A549 (cell line): Measurements from ENCODE around the gene CABP1. TPM values are rescaled to one million over a fixed set of nuclear protein-coding genes. Genes with fewer than 3 reads are reported as not detected.
A peak's percentile ranks its signal among the peaks of the same experiment; 100 is the strongest.

ENCODE experiments used
- ATAC-seq, 2 experiments: fragments of 200-7000 bp in 1 of 2; fragments of >200 bp in 1 of 2; cut with Nextera tagmentation in 1 of 2; cut with Tn5 transposase in 1 of 2; 3 replicates each; pipeline versions ENCODE4 v1.8.0 to v1.9.1; 2018 to 2020; ENCODE audit warnings: mild to moderate bottlenecking in 1 of 2, moderate library complexity in 1 of 2
- CTCF ChIA-PET: fragments of 300-600 bp; sonication (Branson Sonifier 250); formaldehyde crosslinking; extraction: SDS; loops from one replicate; lab custom pipeline; 2021; ENCODE audit warnings: antibody characterized with exemption, inconsistent platforms; lab: Yijun Ruan, JAX
- POLR2A ChIA-PET: fragments of 350-600 bp; formaldehyde crosslinking; extraction: SDS; loops from one replicate; lab custom pipeline; 2021; ENCODE audit warnings: antibody characterized with exemption, inconsistent platforms; lab: Yijun Ruan, JAX
- DNase-seq, 2 experiments: peaks; one replicate each; pipeline versions ENCODE4 v3.0.0 to v3.0.0-alpha.2; 2011 to 2016; ENCODE audit warnings: low read depth in 1 of 2, low spot score in 1 of 2
- FAIRE-seq: peaks from 2 replicates; lab custom pipeline; 2011; peaks lifted over from hg19 to GRCh38; lab: Jason Lieb, UNC
- H3K27ac ChIP-seq, 2 experiments: fragments of >200 bp; sonication (Bioruptor Twin); formaldehyde crosslinking; 3 replicates each; pipeline ENCODE4 v1.5.1; 2016 to 2017
- H3K4me1 ChIP-seq: fragments of >200 bp; sonication (Bioruptor Twin); formaldehyde crosslinking; 3 replicates; pipeline ENCODE4 v1.6.1; 2016
- H3K4me2 ChIP-seq: fragments of >200 bp; sonication (Bioruptor Twin); formaldehyde crosslinking; 3 replicates; pipeline ENCODE4 v1.6.1; 2016
- H3K4me3 ChIP-seq: fragments of >200 bp; sonication (Bioruptor Twin); formaldehyde crosslinking; 3 replicates; pipeline ENCODE4 v1.5.1; 2016
- H3K9me3 ChIP-seq: fragments of >200 bp; sonication (Bioruptor Twin); formaldehyde crosslinking; 3 replicates; pipeline ENCODE4 v1.6.1; 2016
- BHLHE40 ChIP-seq: IDR thresholded peaks from 2 replicates; pipeline ENCODE4 v1.6.1; 2012; ENCODE audit warnings: low read depth, low read length, inconsistent platforms
- CBX2 ChIP-seq: fragments of 200-600 bp; sonication (generic); IDR thresholded peaks from 2 replicates; pipeline ENCODE4 v1.6.1; 2016; ENCODE audit warnings: low read depth, mild to moderate bottlenecking, borderline replicate concordance
- CBX8 ChIP-seq: fragments of 200-600 bp; sonication (generic); IDR thresholded peaks from 2 replicates; pipeline ENCODE4 v1.6.1; 2016
- CHD4 ChIP-seq: fragments of 200-600 bp; sonication (generic); IDR thresholded peaks from 2 replicates; pipeline ENCODE4 v1.6.1; 2016; ENCODE audit warnings: antibody characterized with exemption, mild to moderate bottlenecking, borderline replicate concordance
- EHMT2 ChIP-seq: fragments of 200-600 bp; sonication (generic); IDR thresholded peaks from 2 replicates; pipeline ENCODE4 v1.6.1; 2016; ENCODE audit warnings: antibody characterized with exemption, low read depth, mild to moderate bottlenecking, moderate library complexity
- ESRRA ChIP-seq: fragments of 150-350 bp; IDR thresholded peaks from 2 replicates; pipeline ENCODE4 v1.6.1; 2014; ENCODE audit warnings: mild to moderate bottlenecking, low read length, borderline replicate concordance
- FOSB ChIP-seq: fragments of 250-450 bp; sonication (Bioruptor Pico); IDR thresholded peaks from 2 replicates; pipeline ENCODE4 v1.5.0; 2020; ENCODE audit warnings: mild to moderate bottlenecking, moderate library complexity
- FOXS1 ChIP-seq: fragments of 250-450 bp; sonication (Bioruptor Pico); IDR thresholded peaks from 2 replicates; pipeline ENCODE4 v1.5.0; 2020; ENCODE audit warnings: mild to moderate bottlenecking, moderate library complexity
- HES2 ChIP-seq: fragments of >200 bp; sonication (Bioruptor Twin); formaldehyde crosslinking; IDR thresholded peaks from 2 replicates; pipeline ENCODE4 v1.6.1; 2016
- HOXB5 ChIP-seq: fragments of 250-450 bp; sonication (Bioruptor Pico); IDR thresholded peaks from 2 replicates; pipeline ENCODE4 v1.5.0; 2020; ENCODE audit warnings: mild to moderate bottlenecking, moderate library complexity
- JUN ChIP-seq, 2 experiments: fragments of >200 bp; sonication (Bioruptor Twin); formaldehyde crosslinking; IDR thresholded peaks; 2 replicates in 1 of 2; 3 replicates in 1 of 2; pipeline ENCODE4 v1.6.1; 2016 to 2017
- JUNB ChIP-seq: fragments of >200 bp; sonication (Bioruptor Twin); formaldehyde crosslinking; IDR thresholded peaks from 2 replicates; pipeline ENCODE4 v1.6.1; 2016
- PBX3 ChIP-seq: IDR thresholded peaks from 2 replicates; pipeline ENCODE4 v1.6.1; 2012
- PHF8 ChIP-seq: fragments of 200-600 bp; sonication (generic); IDR thresholded peaks from 2 replicates; pipeline ENCODE4 v1.6.1; 2016; ENCODE audit warnings: low read depth, mild to moderate bottlenecking, antibody characterized with exemption, moderate library complexity, borderline replicate concordance
- RAD21 ChIP-seq, 2 experiments: fragments of >200 bp in 1 of 2; sonication (Bioruptor Twin) in 1 of 2; formaldehyde crosslinking in 1 of 2; IDR thresholded peaks in 1 of 2; conservative IDR thresholded peaks in 1 of 2; 2 replicates in 1 of 2; 3 replicates in 1 of 2; pipeline ENCODE4 v1.6.1; 2012 to 2018; ENCODE audit warnings: inconsistent platforms in 1 of 2
- RARB ChIP-seq: fragments of 250-450 bp; sonication (Bioruptor Pico); IDR thresholded peaks from 2 replicates; pipeline ENCODE4 v1.8.0; 2021; ENCODE audit warnings: mild to moderate bottlenecking, moderate library complexity
- RFX5 ChIP-seq: fragments of 450-650 bp; IDR thresholded peaks from 2 replicates; pipeline ENCODE4 v1.7.1; 2014; ENCODE audit warnings: antibody characterized with exemption, mild to moderate bottlenecking, moderate library complexity
- SMC3 ChIP-seq: fragments of >200 bp; sonication (Bioruptor Twin); formaldehyde crosslinking; IDR thresholded peaks from 3 replicates; pipeline ENCODE4 v1.6.1; 2018; ENCODE audit warnings: inconsistent platforms
- SREBF2 ChIP-seq: fragments of 450-650 bp; IDR thresholded peaks from 2 replicates; pipeline ENCODE4 v1.6.1; 2014; ENCODE audit warnings: mild to moderate bottlenecking, moderate library complexity
- TP53 ChIP-seq: fragments of 250-450 bp; sonication (Bioruptor Pico); IDR thresholded peaks from 2 replicates; pipeline ENCODE4 v1.5.0; 2021; ENCODE audit warnings: mild to moderate bottlenecking, moderate library complexity
- WGBS: methylation state at CpG from one replicate; pipeline ENCODE4 v1.1.6; 2017; ENCODE audit errors: missing lambda C conversion rate; 5-methylcytosine and 5-hydroxymethylcytosine counted together
- polyA plus RNA-seq, 4 experiments: library from polyadenylated mRNA; depleted of rRNA in 3 of 4; stranded (reverse); fragments of >200 nt; fragmentation: RNase III in 1 of 4; extraction: RNeasy Plus Mini Kit Qiagen cat#74134 plus additional on column Dnase treatment in 1 of 4; gene quantifications; 2 replicates in 3 of 4; 3 replicates in 1 of 4; pipeline ENCODE4 v1.2.3, GENCODE V29; 2011 to 2017
- TF ChIP-seq, protein P1 (sequence below): IDR thresholded peaks from 2 replicates; pipeline ENCODE4 v1.6.1; 2012
- TF ChIP-seq, protein P2 (sequence below): fragments of >200 bp; sonication (Bioruptor Twin); formaldehyde crosslinking; IDR thresholded peaks from 3 replicates; pipeline ENCODE4 v1.5.1; 2016
- TF ChIP-seq, protein P3 (sequence below): fragments of 200-600 bp; sonication (generic); IDR thresholded peaks from 2 replicates; pipeline ENCODE4 v1.6.1; 2016; ENCODE audit warnings: antibody characterized with exemption, mild to moderate bottlenecking, moderate library complexity
- TF ChIP-seq, protein P4 (sequence below): fragments of 250-450 bp; sonication (Bioruptor Pico); IDR thresholded peaks from 2 replicates; pipeline ENCODE4 v1.5.0; 2021; ENCODE audit warnings: mild to moderate bottlenecking, moderate library complexity, borderline replicate concordance

CABP1 gene
- polyA plus RNA-seq, 2 of the 4 experiments (the other 2 are of a cell fraction), result 0.15 to 0.22 TPM

GRCh38 chr12:120690083-120690450, 49.6 kb downstream of the CABP1 start (continued):
- TF ChIP-seq PBX3 (no peak), ESRRA (no peak), HOXB5 (no peak), PHF8 (no peak)

DNA sequence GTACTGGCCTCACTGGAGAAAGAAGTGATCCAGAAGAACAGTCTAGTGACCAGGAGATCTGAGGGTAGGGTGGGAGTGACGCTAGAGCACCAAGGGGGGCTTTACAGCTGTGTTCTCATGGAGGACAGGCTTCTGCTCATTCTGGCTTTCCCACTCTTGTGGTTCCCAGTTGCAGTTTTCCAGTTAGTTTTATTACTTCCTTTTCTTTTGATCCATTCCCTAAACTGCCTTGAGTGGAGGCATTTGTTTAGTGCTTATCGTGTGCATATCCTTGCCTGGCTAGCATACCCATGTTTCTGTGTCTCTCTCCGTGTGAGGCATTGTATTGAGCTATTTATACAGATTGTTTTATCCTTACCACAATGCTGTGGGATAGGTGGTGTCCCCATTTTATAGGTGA, 50.6 kb downstream of the CABP1 start:
- peaks cover 56% of the 10 kb centered on the region for H3K4me1 ChIP-seq
- TF ChIP-seq BHLHE40, result no peak
- TF ChIP-seq, protein P1, sequence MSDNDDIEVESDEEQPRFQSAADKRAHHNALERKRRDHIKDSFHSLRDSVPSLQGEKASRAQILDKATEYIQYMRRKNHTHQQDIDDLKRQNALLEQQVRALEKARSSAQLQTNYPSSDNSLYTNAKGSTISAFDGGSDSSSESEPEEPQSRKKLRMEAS, result no peak
- TF ChIP-seq CBX8, result no peak
- no peak for TF ChIP-seq EHMT2
- TF ChIP-seq SMC3, result no peak
- no peak for TF ChIP-seq RFX5
- no peak for TF ChIP-seq RAD21 (conservative IDR thresholded peaks at IDR 0.05 in 1 of 2, IDR thresholded peaks at IDR 0.05 in 1 of 2)
- no peak for TF ChIP-seq PBX3
- TF ChIP-seq TP53, result no peak
- TF ChIP-seq JUN (IDR thresholded peaks at IDR 0.05), result no peak
- TF ChIP-seq SREBF2, result no peak
- TF ChIP-seq, all 56 proteins: peak for 0
- H3K4me2 ChIP-seq, result peak overlapping the region; percentile 86
- ChIA-PET POLR2A (interaction anchor here (0.6 to 1.0 kb wide), 2 partner anchors 19 to 140 kb away, joined by 3 read pairs; partner anchors contain the start of gene UNC119B), CTCF (interaction anchor here (19.0 kb wide), 1 partner anchor 43 kb away, joined by 137 read pairs; no protein-coding TSS in a partner anchor)
- H3K4me3 ChIP-seq, result no peak overlapping the region
- DNase-seq (no peak), ATAC-seq (no peak), FAIRE-seq (no peak)
- WGBS, result 77% methylated on average over 3 of the region's 3 CpGs
- no peaks in the 10 kb centered on the region for H3K9me3 ChIP-seq
- peak overlapping the region; percentile 53 to 94; a peak in 4 of 6 replicates for H3K27ac ChIP-seq

DNA sequence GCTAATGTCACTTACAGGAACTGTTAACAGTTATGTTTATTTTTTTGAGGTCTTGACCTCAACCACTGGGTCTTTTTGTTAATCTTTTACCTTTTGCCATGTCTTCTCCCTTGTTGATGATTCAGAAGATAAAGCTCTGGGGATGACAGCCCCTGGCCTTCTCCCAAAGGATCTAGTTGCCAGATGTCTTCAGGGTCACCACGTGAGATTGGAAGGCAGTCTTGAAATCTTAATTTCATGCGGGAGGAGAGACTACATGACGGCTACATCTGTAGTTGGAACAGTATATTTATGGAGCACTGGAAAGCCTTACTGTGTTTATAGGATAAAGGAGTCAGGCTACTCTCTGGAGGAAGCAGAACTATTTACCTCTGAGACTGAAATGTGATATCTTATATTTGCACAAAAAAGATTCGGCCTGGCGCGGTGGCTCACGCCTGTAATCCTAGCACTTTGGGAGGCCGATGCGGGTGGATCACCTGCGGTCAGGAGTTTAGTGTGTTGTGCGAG, 52.2 kb downstream of the CABP1 start:
- ChIA-PET POLR2A (interaction anchor here (0.8 kb wide), 1 partner anchor 279 kb away, joined by 3 read pairs; no protein-coding TSS in a partner anchor), CTCF (interaction anchor here (19.0 kb wide), 1 partner anchor 45 kb away, joined by 137 read pairs; no protein-coding TSS in a partner anchor)
- peak overlapping the region; percentile 86 for H3K4me2 ChIP-seq
- FAIRE-seq (no peak), ATAC-seq (peak; percentile 58 to 78), DNase-seq (peak; percentile 87 to 89)
- WGBS, result 6% methylated on average over 11 of the region's 11 CpGs
- H3K4me3 ChIP-seq, result no peak overlapping the region; the same call in 2 of the 3 replicates
- no peaks in the 10 kb centered on the region for H3K9me3 ChIP-seq
- H3K27ac ChIP-seq, result peak overlapping the region; percentile 20 to 94; a peak in 5 of 6 replicates
- H3K4me1 ChIP-seq, result peaks cover 56% of the 10 kb centered on the region
- TF ChIP-seq CBX2 (no peak), RFX5 (no peak), CHD4 (no peak), FOXS1 (no peak), JUNB (peak; percentile 65), FOSB (CRISPR knock-in tag) (no peak), HES2 (no peak), EHMT2 (no peak), RARB (CRISPR knock-in tag) (no peak)
- TF ChIP-seq, protein P2, sequence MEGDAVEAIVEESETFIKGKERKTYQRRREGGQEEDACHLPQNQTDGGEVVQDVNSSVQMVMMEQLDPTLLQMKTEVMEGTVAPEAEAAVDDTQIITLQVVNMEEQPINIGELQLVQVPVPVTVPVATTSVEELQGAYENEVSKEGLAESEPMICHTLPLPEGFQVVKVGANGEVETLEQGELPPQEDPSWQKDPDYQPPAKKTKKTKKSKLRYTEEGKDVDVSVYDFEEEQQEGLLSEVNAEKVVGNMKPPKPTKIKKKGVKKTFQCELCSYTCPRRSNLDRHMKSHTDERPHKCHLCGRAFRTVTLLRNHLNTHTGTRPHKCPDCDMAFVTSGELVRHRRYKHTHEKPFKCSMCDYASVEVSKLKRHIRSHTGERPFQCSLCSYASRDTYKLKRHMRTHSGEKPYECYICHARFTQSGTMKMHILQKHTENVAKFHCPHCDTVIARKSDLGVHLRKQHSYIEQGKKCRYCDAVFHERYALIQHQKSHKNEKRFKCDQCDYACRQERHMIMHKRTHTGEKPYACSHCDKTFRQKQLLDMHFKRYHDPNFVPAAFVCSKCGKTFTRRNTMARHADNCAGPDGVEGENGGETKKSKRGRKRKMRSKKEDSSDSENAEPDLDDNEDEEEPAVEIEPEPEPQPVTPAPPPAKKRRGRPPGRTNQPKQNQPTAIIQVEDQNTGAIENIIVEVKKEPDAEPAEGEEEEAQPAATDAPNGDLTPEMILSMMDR, result no peak
- TF ChIP-seq, protein P3, sequence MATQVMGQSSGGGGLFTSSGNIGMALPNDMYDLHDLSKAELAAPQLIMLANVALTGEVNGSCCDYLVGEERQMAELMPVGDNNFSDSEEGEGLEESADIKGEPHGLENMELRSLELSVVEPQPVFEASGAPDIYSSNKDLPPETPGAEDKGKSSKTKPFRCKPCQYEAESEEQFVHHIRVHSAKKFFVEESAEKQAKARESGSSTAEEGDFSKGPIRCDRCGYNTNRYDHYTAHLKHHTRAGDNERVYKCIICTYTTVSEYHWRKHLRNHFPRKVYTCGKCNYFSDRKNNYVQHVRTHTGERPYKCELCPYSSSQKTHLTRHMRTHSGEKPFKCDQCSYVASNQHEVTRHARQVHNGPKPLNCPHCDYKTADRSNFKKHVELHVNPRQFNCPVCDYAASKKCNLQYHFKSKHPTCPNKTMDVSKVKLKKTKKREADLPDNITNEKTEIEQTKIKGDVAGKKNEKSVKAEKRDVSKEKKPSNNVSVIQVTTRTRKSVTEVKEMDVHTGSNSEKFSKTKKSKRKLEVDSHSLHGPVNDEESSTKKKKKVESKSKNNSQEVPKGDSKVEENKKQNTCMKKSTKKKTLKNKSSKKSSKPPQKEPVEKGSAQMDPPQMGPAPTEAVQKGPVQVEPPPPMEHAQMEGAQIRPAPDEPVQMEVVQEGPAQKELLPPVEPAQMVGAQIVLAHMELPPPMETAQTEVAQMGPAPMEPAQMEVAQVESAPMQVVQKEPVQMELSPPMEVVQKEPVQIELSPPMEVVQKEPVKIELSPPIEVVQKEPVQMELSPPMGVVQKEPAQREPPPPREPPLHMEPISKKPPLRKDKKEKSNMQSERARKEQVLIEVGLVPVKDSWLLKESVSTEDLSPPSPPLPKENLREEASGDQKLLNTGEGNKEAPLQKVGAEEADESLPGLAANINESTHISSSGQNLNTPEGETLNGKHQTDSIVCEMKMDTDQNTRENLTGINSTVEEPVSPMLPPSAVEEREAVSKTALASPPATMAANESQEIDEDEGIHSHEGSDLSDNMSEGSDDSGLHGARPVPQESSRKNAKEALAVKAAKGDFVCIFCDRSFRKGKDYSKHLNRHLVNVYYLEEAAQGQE, result no peak
- TF ChIP-seq, protein P4, sequence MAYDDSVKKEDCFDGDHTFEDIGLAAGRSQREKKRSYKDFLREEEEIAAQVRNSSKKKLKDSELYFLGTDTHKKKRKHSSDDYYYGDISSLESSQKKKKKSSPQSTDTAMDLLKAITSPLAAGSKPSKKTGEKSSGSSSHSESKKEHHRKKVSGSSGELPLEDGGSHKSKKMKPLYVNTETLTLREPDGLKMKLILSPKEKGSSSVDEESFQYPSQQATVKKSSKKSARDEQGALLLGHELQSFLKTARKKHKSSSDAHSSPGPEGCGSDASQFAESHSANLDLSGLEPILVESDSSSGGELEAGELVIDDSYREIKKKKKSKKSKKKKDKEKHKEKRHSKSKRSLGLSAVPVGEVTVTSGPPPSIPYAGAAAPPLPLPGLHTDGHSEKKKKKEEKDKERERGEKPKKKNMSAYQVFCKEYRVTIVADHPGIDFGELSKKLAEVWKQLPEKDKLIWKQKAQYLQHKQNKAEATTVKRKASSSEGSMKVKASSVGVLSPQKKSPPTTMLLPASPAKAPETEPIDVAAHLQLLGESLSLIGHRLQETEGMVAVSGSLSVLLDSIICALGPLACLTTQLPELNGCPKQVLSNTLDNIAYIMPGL (CRISPR knock-in tag), result no peak
